Calu3 (cell line): ENCODE results near the gene NOX4. TPM values are rescaled to one million over a fixed set of nuclear protein-coding genes. Genes with fewer than 3 reads are reported as not detected.
"Not testable (repeated sequence)": the region's sequence is repeated elsewhere in the genome, so short reads cannot be mapped to it uniquely, and the experiment has no call there.

ENCODE experiments used
- BruUV-seq: library from RNA; stranded (reverse); fragments of 400-500 nt; replicated peaks from 2 replicates; lab custom pipeline; 2021; lab: Mats Ljungman, UMichigan
- CTCF ChIA-PET: fragments of 300-600 bp; sonication (Branson Sonifier 250); formaldehyde crosslinking; loops from one replicate; lab custom pipeline; 2022; ENCODE audit warnings: antibody characterized with exemption; lab: Charles Lee
- DNase-seq: peaks from one replicate; pipeline ENCODE4 v3.0.0; 2022
- H3K27ac Mint-ChIP-seq: one replicate; pipeline ENCODE4 v1.8.0; 2022; ENCODE audit warnings: mixed read lengths; ENCODE audit not compliant: unreplicated experiment
- H3K27me3 Mint-ChIP-seq: one replicate; pipeline ENCODE4 v1.8.0; 2022; ENCODE audit warnings: mixed read lengths; ENCODE audit not compliant: unreplicated experiment
- H3K36me3 Mint-ChIP-seq: one replicate; pipeline ENCODE4 v1.8.0; 2022; ENCODE audit warnings: mild to moderate bottlenecking, moderate library complexity, mixed read lengths; ENCODE audit not compliant: insufficient read depth, unreplicated experiment
- H3K4me1 Mint-ChIP-seq: one replicate; pipeline ENCODE4 v1.8.0; 2022; ENCODE audit warnings: mild to moderate bottlenecking, low read depth, mixed read lengths; ENCODE audit not compliant: unreplicated experiment
- H3K4me3 Mint-ChIP-seq: one replicate; pipeline ENCODE4 v1.8.0; 2022; ENCODE audit warnings: mild to moderate bottlenecking, low read depth, moderate library complexity, mixed read lengths; ENCODE audit not compliant: unreplicated experiment
- H3K9me3 Mint-ChIP-seq: one replicate; pipeline ENCODE4 v1.8.0; 2022; ENCODE audit warnings: low read depth, mixed read lengths; ENCODE audit not compliant: unreplicated experiment
- intact Hi-C: fragments of 100-400 bp; cut with micrococcal nuclease; formaldehyde crosslinking; loops from one replicate; pipeline ENCODE4 v1.10.0; 2022; ENCODE audit not compliant: unreplicated experiment
- total RNA-seq: library from RNA; stranded (reverse); gene quantifications from 2 replicates; pipeline ENCODE4 v1.2.3, GENCODE V29; 2022
- TF ChIP-seq, protein P1 (sequence below): fragments of 200-600 bp; IDR thresholded peaks from one replicate; pipeline ENCODE4 v1.8.0; 2022; ENCODE audit warnings: antibody characterized with exemption; ENCODE audit not compliant: unreplicated experiment

The NOX4 gene
- total RNA-seq, 1 experiment from 2014 or later, result not detected

DNA sequence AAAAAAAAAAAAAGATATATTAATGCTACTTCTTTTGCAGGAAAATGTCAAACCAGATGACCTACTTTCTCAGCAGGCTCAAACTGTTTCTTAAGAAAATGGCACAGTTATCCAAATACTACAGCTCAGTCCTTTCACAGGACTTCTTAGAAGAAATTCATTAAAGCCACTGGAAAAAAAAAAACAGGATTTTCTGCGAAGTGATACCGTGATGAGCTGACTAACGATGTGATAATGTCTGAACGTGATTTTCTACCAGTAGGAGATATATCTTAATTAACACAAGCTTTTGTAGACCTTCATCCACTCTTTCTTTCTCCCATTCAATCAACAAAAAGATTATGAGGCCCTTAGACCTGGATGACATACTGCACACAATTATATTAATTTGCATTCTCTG lies 132.4 kb downstream of the NOX4 start:
- H3K4me1 Mint-ChIP-seq, result no peaks in the 10 kb centered on the region

DNA sequence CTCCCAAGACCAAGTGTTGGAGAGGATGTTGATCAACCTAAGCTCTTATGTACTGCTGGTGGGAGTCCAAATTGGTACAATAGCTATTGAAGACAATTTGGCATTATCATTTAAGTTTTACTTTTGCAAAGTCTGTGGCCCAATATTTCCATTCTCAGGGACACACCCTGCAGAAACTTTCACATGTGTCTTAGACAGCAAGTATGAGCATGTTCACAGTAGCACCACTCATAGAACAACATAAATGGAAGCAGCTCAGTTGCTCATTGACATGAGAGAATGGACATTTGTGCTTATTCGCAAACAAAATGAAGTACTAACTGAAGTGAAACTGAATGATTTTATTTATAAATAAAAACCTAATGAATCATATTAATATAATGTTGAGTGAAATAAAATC lies 135.5 kb downstream of the NOX4 start:
- TF ChIP-seq, protein P1, sequence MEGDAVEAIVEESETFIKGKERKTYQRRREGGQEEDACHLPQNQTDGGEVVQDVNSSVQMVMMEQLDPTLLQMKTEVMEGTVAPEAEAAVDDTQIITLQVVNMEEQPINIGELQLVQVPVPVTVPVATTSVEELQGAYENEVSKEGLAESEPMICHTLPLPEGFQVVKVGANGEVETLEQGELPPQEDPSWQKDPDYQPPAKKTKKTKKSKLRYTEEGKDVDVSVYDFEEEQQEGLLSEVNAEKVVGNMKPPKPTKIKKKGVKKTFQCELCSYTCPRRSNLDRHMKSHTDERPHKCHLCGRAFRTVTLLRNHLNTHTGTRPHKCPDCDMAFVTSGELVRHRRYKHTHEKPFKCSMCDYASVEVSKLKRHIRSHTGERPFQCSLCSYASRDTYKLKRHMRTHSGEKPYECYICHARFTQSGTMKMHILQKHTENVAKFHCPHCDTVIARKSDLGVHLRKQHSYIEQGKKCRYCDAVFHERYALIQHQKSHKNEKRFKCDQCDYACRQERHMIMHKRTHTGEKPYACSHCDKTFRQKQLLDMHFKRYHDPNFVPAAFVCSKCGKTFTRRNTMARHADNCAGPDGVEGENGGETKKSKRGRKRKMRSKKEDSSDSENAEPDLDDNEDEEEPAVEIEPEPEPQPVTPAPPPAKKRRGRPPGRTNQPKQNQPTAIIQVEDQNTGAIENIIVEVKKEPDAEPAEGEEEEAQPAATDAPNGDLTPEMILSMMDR, result no peak
- no TSS peak for BruUV-seq
- no peak for DNase-seq
- H3K4me1 Mint-ChIP-seq, result no peaks in the 10 kb centered on the region
- CTCF ChIA-PET, result no interaction called here
- no peaks in the 10 kb centered on the region for H3K9me3 Mint-ChIP-seq
- no peaks in the 10 kb centered on the region for H3K27me3 Mint-ChIP-seq
- H3K4me3 Mint-ChIP-seq, result no peak overlapping the region
- no peak overlapping the region for H3K27ac Mint-ChIP-seq
- H3K36me3 Mint-ChIP-seq, result no peaks in the 10 kb centered on the region
- intact Hi-C loops, result no loop called here

More for the DNA sequence above, 132.4 kb downstream of the NOX4 start:
- H3K9me3 Mint-ChIP-seq, result no peaks in the 10 kb centered on the region
- DNase-seq, result no peak
- no peak overlapping the region for H3K4me3 Mint-ChIP-seq
- no peaks in the 10 kb centered on the region for H3K36me3 Mint-ChIP-seq
- TF ChIP-seq, protein P1, result no peak
- intact Hi-C loops, result no loop called here
- CTCF ChIA-PET, result no interaction called here
- H3K27ac Mint-ChIP-seq, result no peak overlapping the region
- no TSS peak for BruUV-seq
- no peaks in the 10 kb centered on the region for H3K27me3 Mint-ChIP-seq

DNA sequence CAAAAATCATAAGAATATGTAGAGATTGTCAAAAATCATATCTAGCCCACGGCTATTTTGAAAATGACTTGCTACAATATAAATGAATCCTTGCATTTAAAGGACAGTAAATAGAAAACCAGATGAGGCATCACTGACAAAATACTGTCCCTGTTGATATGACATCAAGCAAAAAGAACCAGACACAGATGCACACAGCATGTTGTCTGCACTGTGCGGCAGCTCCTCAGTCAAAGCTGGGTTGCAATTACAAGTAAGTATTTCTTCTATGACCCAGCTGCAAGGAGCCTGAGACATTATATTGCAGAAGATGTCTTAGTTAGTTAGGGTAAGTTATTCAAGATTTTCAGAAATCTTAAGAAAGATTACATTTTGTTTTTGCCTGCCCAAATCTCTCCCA lies 136.7 kb downstream of the NOX4 start:
- H3K9me3 Mint-ChIP-seq, H3K36me3 Mint-ChIP-seq, H3K4me3 Mint-ChIP-seq, intact Hi-C loops, H3K27ac Mint-ChIP-seq, CTCF ChIA-PET, DNase-seq, H3K4me1 Mint-ChIP-seq, BruUV-seq, H3K27me3 Mint-ChIP-seq: not testable (repeated sequence)

DNA sequence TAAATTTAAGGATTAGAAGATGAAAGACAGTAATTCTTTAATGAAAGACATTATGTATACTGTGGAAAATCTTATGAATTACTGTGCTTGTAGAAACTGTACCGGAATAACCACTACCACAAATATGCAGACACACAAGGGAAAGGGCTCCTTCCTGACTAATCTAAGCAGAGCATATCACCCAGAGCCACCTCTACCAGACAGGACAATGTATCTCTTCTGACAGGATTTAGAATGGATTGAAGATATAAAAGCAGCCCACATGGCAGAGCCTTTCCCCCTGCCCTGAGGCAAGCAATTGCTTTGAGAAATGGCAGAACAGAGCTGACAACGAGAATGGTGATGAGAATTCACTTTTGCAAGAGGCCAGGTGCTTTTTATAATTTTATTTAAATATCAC lies 144.1 kb downstream of the NOX4 start:
- DNase-seq, result no peak
- Mint-ChIP-seq H3K4me1 (no peaks in the 10 kb centered on the region), H3K27me3 (no peaks in the 10 kb centered on the region), H3K27ac (no peak overlapping the region), H3K4me3 (no peak overlapping the region), H3K36me3 (no peaks in the 10 kb centered on the region), H3K9me3 (no peaks in the 10 kb centered on the region)
- CTCF ChIA-PET, result no interaction called here
- TF ChIP-seq, protein P1, result no peak
- intact Hi-C loops, result no loop called here
- no TSS peak for BruUV-seq

DNA sequence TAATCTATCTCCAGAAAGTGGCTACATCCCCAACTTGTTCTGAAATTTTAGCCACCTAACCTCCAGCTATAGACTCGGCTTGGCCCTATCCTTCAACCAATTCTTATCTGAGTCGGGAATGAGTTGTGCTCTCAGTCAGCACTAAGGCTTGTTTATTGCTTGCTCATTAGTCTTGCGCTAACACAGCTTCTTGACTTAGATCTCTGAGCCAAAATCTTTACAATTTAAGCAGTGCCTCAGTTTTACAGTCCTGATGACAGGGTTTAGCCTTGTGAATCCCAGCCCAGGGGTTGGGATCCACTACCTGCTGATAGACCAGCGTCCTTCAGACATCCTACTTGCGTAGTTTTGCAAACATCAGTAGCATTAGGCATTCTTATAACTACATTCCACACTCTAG lies 144.6 kb downstream of the NOX4 start:
- Mint-ChIP-seq H3K27ac (no peak overlapping the region), H3K4me3 (no peak overlapping the region), H3K4me1 (no peaks in the 10 kb centered on the region), H3K36me3 (no peaks in the 10 kb centered on the region), H3K27me3 (no peaks in the 10 kb centered on the region), H3K9me3 (no peaks in the 10 kb centered on the region)
- DNase-seq, result no peak
- TF ChIP-seq, protein P1, result no peak
- intact Hi-C loops, result no loop called here
- BruUV-seq, result no TSS peak
- CTCF ChIA-PET, result no interaction called here

DNA sequence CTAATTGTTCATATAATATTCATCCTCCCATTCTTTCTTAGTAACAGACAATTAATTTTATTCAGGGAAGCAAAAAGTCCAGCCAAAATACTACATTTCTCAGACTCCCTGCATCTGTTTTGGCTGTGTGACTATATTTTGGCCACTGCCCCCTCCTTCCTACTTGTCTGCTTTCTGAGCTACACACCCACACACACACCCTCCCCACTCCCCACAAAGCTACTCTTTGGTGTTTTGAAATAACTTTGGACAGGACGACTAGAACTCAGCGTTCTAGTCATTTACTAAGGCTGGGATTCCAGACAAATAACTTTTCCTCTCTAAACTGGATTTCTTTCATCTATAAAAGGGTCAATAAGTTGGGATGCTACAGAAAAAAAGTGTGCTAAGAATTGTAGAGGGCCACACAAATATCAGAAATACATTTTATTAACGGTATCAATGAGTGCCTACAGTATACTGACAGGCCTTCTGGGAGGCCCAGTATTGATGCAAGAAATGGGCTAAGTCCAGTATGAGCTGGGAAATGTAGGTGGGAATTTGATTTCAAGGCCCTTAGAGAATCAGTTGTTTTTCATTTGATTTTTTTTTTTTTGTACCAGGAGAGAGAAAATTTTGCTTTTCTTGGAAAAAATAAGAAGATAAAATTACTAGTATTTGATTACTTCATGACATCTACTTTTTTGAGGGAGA lies 148.1 kb downstream of the NOX4 start:
- H3K4me1 Mint-ChIP-seq, intact Hi-C loops, H3K27me3 Mint-ChIP-seq, H3K27ac Mint-ChIP-seq, BruUV-seq, DNase-seq, H3K36me3 Mint-ChIP-seq, H3K4me3 Mint-ChIP-seq, H3K9me3 Mint-ChIP-seq: not testable (repeated sequence)
- CTCF ChIA-PET, result interaction anchor here (0.7 kb wide), 1 partner anchor 14 kb away, joined by 3 read pairs; no protein-coding TSS in a partner anchor

DNA sequence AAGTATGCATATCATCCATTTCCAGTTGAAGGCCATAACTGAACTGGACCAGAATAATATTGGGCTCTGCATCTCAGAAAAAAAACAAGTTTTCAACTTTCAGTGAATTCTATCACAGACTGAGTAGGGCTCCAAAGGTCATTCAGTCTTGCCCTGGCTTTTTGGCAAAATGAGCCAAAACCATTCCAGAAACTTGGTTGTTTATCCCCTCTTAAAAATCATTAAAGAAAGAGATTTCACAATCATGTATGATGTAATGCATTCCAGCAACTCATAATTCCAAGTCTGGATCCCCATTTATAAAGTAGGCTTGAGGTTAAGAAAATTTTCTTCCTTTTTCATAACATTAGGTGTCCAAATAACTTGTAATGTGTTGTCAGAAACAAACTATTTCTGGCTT lies 150.7 kb downstream of the NOX4 start:
- DNase-seq, H3K27ac Mint-ChIP-seq, intact Hi-C loops, CTCF ChIA-PET, H3K36me3 Mint-ChIP-seq, H3K4me1 Mint-ChIP-seq, BruUV-seq, H3K9me3 Mint-ChIP-seq, H3K4me3 Mint-ChIP-seq, H3K27me3 Mint-ChIP-seq: not testable (repeated sequence)
